HCT116 (cell line): ENCODE data around the gene METTL22. TPM values are rescaled to one million over a fixed set of nuclear protein-coding genes. Genes with fewer than 3 reads are reported as not detected.

Experiments used
- ATAC-seq: fragments of 200-7000 bp; cut with Tn5 transposase; 2 replicates; pipeline ENCODE4 v1.9.1; 2020; ENCODE audit warnings: mild to moderate bottlenecking, moderate library complexity
- BruUV-seq: library from RNA; stranded (reverse); fragments of 400-500 nt; replicated peaks from 2 replicates; lab custom pipeline; 2021; lab: Mats Ljungman, UMichigan
- CTCF ChIA-PET: fragments of 300-600 bp; sonication (Branson Sonifier 250); formaldehyde crosslinking; loops from one replicate; lab custom pipeline; 2021; ENCODE audit warnings: antibody characterized with exemption; lab: Charles Lee
- POLR2A ChIA-PET: fragments of 300-600, 350-600 bp; sonication (Branson Sonifier 250); formaldehyde crosslinking; loops from one replicate; lab custom pipeline; 2021; ENCODE audit warnings: antibody characterized with exemption; lab: Charles Lee
- RAD21 ChIA-PET, 2 experiments: fragments of 300-600 bp; sonication (Branson Sonifier 250); formaldehyde crosslinking; loops; one replicate each; lab custom pipeline; 2023; ENCODE audit warnings: low total read pairs in 2 of 2; ENCODE audit not compliant: uncharacterized antibody in 2 of 2, unreplicated experiment in 2 of 2, low non-redundant PET in 1 of 2; lab: Charles Lee
- DNase-seq: peaks from one replicate; pipeline ENCODE4 v3.0.0-alpha.2; 2010; ENCODE audit warnings: low read depth, low spot score
- H2AFZ ChIP-seq: fragments of 200-600 bp; shearing (Covaris generic), sonication (generic); 2 replicates; pipeline ENCODE4 v1.6.1; 2017; ENCODE audit warnings: low read depth, mixed run types, mixed read lengths, antibody characterized with exemption, low read length; ENCODE audit not compliant: poor library complexity, severe bottlenecking
- H3K27ac ChIP-seq: 2 replicates; pipeline ENCODE4 v1.5.1; 2012; ENCODE audit warnings: low read depth, low read length
- H3K27me3 ChIP-seq: fragments of 200-600 bp; sonication (generic); 2 replicates; pipeline ENCODE4 v1.6.1; 2016; ENCODE audit warnings: mixed run types, low read length, mixed read lengths; ENCODE audit not compliant: insufficient read depth
- H3K36me3 ChIP-seq, 2 experiments: fragments of 200-500 bp in 1 of 2; fragments of 200-600 bp in 1 of 2; sonication (Bioruptor generic) in 1 of 2; sonication (generic) in 1 of 2; 2 replicates each; pipeline versions ENCODE4 v1.5.1 to v1.6.1; 2014 to 2016; ENCODE audit warnings: low read length in 2 of 2, inconsistent platforms in 1 of 2, mixed read lengths in 1 of 2, mixed run types in 1 of 2; ENCODE audit not compliant: insufficient read depth in 2 of 2, control insufficient read depth in 1 of 2
- H3K4me1 ChIP-seq, 2 experiments: fragments of 200-600 bp in 1 of 2; sonication (generic) in 1 of 2; 2 replicates each; pipeline versions ENCODE4 v1.5.1 to v1.6.1; 2012 to 2017; ENCODE audit warnings: low read length in 2 of 2, inconsistent platforms in 1 of 2, mild to moderate bottlenecking in 1 of 2, mixed read lengths in 1 of 2, mixed run types in 1 of 2, moderate library complexity in 1 of 2; ENCODE audit not compliant: insufficient read depth in 2 of 2, control insufficient read depth in 1 of 2
- H3K4me2 ChIP-seq: fragments of 200-600 bp; sonication (generic); 2 replicates; pipeline ENCODE4 v1.6.1; 2017; ENCODE audit warnings: mixed run types, low read length, mixed read lengths
- H3K4me3 ChIP-seq, 2 experiments: fragments of 200-600 bp in 1 of 2; sonication (generic) in 1 of 2; replicated peaks in 1 of 2; 2 replicates each; pipeline ENCODE4 v1.5.1; 2011 to 2016; ENCODE audit warnings: low read length in 2 of 2, control low read depth in 1 of 2, low read depth in 1 of 2, mild to moderate bottlenecking in 1 of 2, mixed read lengths in 1 of 2, mixed run types in 1 of 2
- H3K79me2 ChIP-seq: fragments of 200-600 bp; sonication (generic); 2 replicates; pipeline ENCODE4 v1.6.1; 2017; ENCODE audit warnings: mild to moderate bottlenecking, mixed run types, low read length, moderate library complexity, mixed read lengths; ENCODE audit not compliant: insufficient read depth
- H3K9ac ChIP-seq: fragments of 200-600 bp; sonication (generic); 2 replicates; pipeline ENCODE4 v1.6.1; 2016; ENCODE audit warnings: low read length, mixed read lengths
- H3K9me2 ChIP-seq: fragments of 200-600 bp; sonication (generic), shearing (Covaris generic); 2 replicates; pipeline ENCODE4 v1.6.1; 2017; ENCODE audit warnings: mixed run types, mild to moderate bottlenecking, moderate library complexity; ENCODE audit not compliant: insufficient read depth
- H3K9me3 ChIP-seq, 2 experiments: fragments of 200-500 bp in 1 of 2; fragments of 200-600 bp in 1 of 2; sonication (Bioruptor generic) in 1 of 2; sonication (generic) in 1 of 2; 2 replicates each; pipeline ENCODE4 v1.6.1; 2014 to 2017; ENCODE audit warnings: low read length in 2 of 2, mixed read lengths in 2 of 2, inconsistent platforms in 1 of 2, low read depth in 1 of 2, mild to moderate bottlenecking in 1 of 2, mixed run types in 1 of 2, moderate library complexity in 1 of 2; ENCODE audit not compliant: control insufficient read depth in 1 of 2, insufficient read depth in 1 of 2
- H4K20me1 ChIP-seq: fragments of 200-600 bp; sonication (generic), shearing (Covaris generic); 2 replicates; pipeline ENCODE4 v1.6.1; 2017; ENCODE audit warnings: mixed run types, mild to moderate bottlenecking, moderate library complexity; ENCODE audit not compliant: insufficient read depth
- CTCF ChIP-seq, 3 experiments: fragments of 200-600 bp in 1 of 3; sonication (generic) in 1 of 3; IDR thresholded peaks in 2 of 3; conservative IDR thresholded peaks in 1 of 3; 2 replicates each; pipeline ENCODE4 v1.5.1; 2012 to 2017; ENCODE audit warnings: low read depth in 2 of 3, low read length in 2 of 3, antibody characterized with exemption in 1 of 3, borderline replicate concordance in 1 of 3, control low read depth in 1 of 3, mild to moderate bottlenecking in 1 of 3, mixed read lengths in 1 of 3, mixed run types in 1 of 3, moderate library complexity in 1 of 3; ENCODE audit not compliant: insufficient read depth in 1 of 3
- ELF1 ChIP-seq: IDR thresholded peaks from 2 replicates; pipeline ENCODE4 v1.6.1; 2012; ENCODE audit warnings: low read depth, borderline replicate concordance
- EZH2 ChIP-seq: fragments of 200-600 bp; sonication (generic); IDR thresholded peaks from 2 replicates; pipeline ENCODE4 v1.6.1; 2017; ENCODE audit warnings: antibody characterized with exemption, mixed run types
- EZH2phosphoT487 ChIP-seq: fragments of 200-600 bp; IDR thresholded peaks from 2 replicates; pipeline ENCODE4 v1.6.1; 2018; ENCODE audit warnings: antibody characterized with exemption, borderline replicate concordance
- FOSL1 ChIP-seq: IDR thresholded peaks from 2 replicates; pipeline ENCODE4 v1.6.1; 2012; ENCODE audit warnings: low read depth
- MAX ChIP-seq: IDR thresholded peaks from 2 replicates; pipeline ENCODE4 v1.6.1; 2012
- POLR2AphosphoS5 ChIP-seq: IDR thresholded peaks from 2 replicates; pipeline ENCODE4 v1.6.1; 2011; ENCODE audit warnings: mild to moderate bottlenecking, low read depth, low read length, moderate library complexity
- SIN3A ChIP-seq: IDR thresholded peaks from 2 replicates; pipeline ENCODE4 v1.6.1; 2012; ENCODE audit warnings: low read depth
- TCF7L2 ChIP-seq: IDR thresholded peaks from 2 replicates; pipeline ENCODE4 v1.7.0; 2011; ENCODE audit warnings: borderline replicate concordance, inconsistent platforms; ENCODE audit not compliant: insufficient read depth, insufficient read length; ENCODE audit errors: extremely low read depth
- ZBTB33 ChIP-seq: IDR thresholded peaks from 2 replicates; pipeline ENCODE4 v1.6.1; 2011; ENCODE audit warnings: mild to moderate bottlenecking, low read length, moderate library complexity; ENCODE audit not compliant: insufficient replicate concordance; ENCODE audit errors: extremely low read depth
- intact Hi-C: fragments of 100-400 bp; cut with micrococcal nuclease; formaldehyde crosslinking; loops from 2 replicates; pipeline ENCODE4 v1.10.0; 2022
- total RNA-seq: library from RNA; stranded (reverse); gene quantifications from one replicate; pipeline ENCODE4 v1.2.1, GENCODE V29; 2021; ENCODE audit not compliant: unreplicated experiment

The METTL22 gene
- total RNA-seq, 1 experiment from 2014 or later: 33.3 TPM

- H3K9me2 ChIP-seq: no peaks in the 10 kb centered on the region
- peaks cover 41 to 47% of the 10 kb centered on the region in 2 experiments; a peak in 3 of 4 replicates for H3K36me3 ChIP-seq
- H3K27me3 ChIP-seq: no peaks in the 10 kb centered on the region
- CTCF ChIA-PET: no interaction called here
- no peak overlapping the region for H3K4me2 ChIP-seq
- no peaks in the 10 kb centered on the region for H4K20me1 ChIP-seq
- peaks cover 7 to 11% of the 10 kb centered on the region in 2 experiments; a peak in 3 of 4 replicates for H3K4me1 ChIP-seq
- DNase-seq (no peak), ATAC-seq (no peak)
- no peak overlapping the region for H2AFZ ChIP-seq
- no peak overlapping the region for H3K27ac ChIP-seq
- no TSS peak for BruUV-seq
- no peak overlapping the region for H3K4me3 ChIP-seq
- H3K79me2 ChIP-seq: peaks cover 41% of the 10 kb centered on the region
- POLR2A ChIA-PET: no interaction called here
- intact Hi-C loops: no loop called here
- RAD21 ChIA-PET: no interaction called here
- no peaks in the 10 kb centered on the region for H3K9me3 ChIP-seq
- H3K9ac ChIP-seq: no peak overlapping the region
- TF ChIP-seq EZH2phosphoT487 (no peak), ELF1 (no peak), SIN3A (no peak), MAX (no peak), TCF7L2 (no peak), POLR2AphosphoS5 (no peak), FOSL1 (no peak), CTCF (IDR thresholded peaks at IDR 0.05 in 2 of 3, conservative IDR thresholded peaks at IDR 0.05 in 1 of 3; ENCODE audit: borderline replicate concordance in 1 of 3, insufficient read depth in 1 of 3, low read depth in 2 of 3, low read length in 2 of 3) (no peak), EZH2 (no peak), ZBTB33 (no peak)
Observed at GRCh38 chr16:8627456-8627855, 6.0 kb downstream of the METTL22 start.
